HTR-8/SVneo (cell line): Measurements from ENCODE around the gene SPATA20.

ENCODE experiments used
- DNase-seq: peaks from one replicate; pipeline ENCODE4 v3.0.0; 2011; ENCODE audit warnings: low spot score, mixed read lengths; ENCODE audit not compliant: insufficient read length
- FAIRE-seq: peaks from 2 replicates; lab custom pipeline; 2011; peaks lifted over from hg19 to GRCh38; lab: Jason Lieb, UNC

SPATA20 gene

GRCh38 chr17:50572541-50572940, 25.6 kb downstream of the SPATA20 start:
- DNase-seq (no peak), FAIRE-seq (peak; percentile 57)

- no peak for FAIRE-seq
- DNase-seq = no peak
Measured at GRCh38 chr17:50573866-50574611, 27.1 kb downstream of the SPATA20 start.

GRCh38 chr17:50575581-50576210, 28.7 kb downstream of the SPATA20 start:
- no peak for FAIRE-seq
- DNase-seq = no peak

- FAIRE-seq = no peak
- DNase-seq = no peak
Measured at GRCh38 chr17:50576864-50577263, 29.9 kb downstream of the SPATA20 start.

GRCh38 chr17:50577451-50577954, 30.5 kb downstream of the SPATA20 start:
- FAIRE-seq (peak; percentile 96), DNase-seq (no peak)

GRCh38 chr17:50578173-50578572, 31.2 kb downstream of the SPATA20 start:
- FAIRE-seq (no peak), DNase-seq (no peak)

GRCh38 chr17:50579399-50579798, 32.4 kb downstream of the SPATA20 start:
- DNase-seq (no peak), FAIRE-seq (no peak)

GRCh38 chr17:50580646-50581045, 33.7 kb downstream of the SPATA20 start:
- FAIRE-seq = no peak

GRCh38 chr17:50581316-50581715, 34.3 kb downstream of the SPATA20 start:
- FAIRE-seq (no peak), DNase-seq (no peak)

More at GRCh38 chr17:50580646-50581045, 33.7 kb downstream of the SPATA20 start:
- DNase-seq = no peak

- FAIRE-seq (peak; percentile 54), DNase-seq (no peak)
Measured at GRCh38 chr17:50582741-50583140, 35.8 kb downstream of the SPATA20 start.

- FAIRE-seq (no peak), DNase-seq (no peak)
Measured at GRCh38 chr17:50583641-50584040, 36.7 kb downstream of the SPATA20 start.

- FAIRE-seq (no peak), DNase-seq (no peak)
Measured at GRCh38 chr17:50584116-50584515, 37.1 kb downstream of the SPATA20 start.

- FAIRE-seq = no peak
Measured at GRCh38 chr17:50584749-50585148, 37.8 kb downstream of the SPATA20 start.

GRCh38 chr17:50585346-50585745, 38.4 kb downstream of the SPATA20 start:
- FAIRE-seq (peak; percentile 28), DNase-seq (no peak)

More at GRCh38 chr17:50584749-50585148, 37.8 kb downstream of the SPATA20 start:
- DNase-seq = no peak

GRCh38 chr17:50585891-50586290, 38.9 kb downstream of the SPATA20 start:
- no peak for FAIRE-seq
- DNase-seq = no peak

GRCh38 chr17:50586421-50587247, 39.7 kb downstream of the SPATA20 start:
- FAIRE-seq (no peak), DNase-seq (no peak)

GRCh38 chr17:50587571-50587970, 40.6 kb downstream of the SPATA20 start:
- no peak for DNase-seq
- no peak for FAIRE-seq

GRCh38 chr17:50588391-50589049, 41.5 kb downstream of the SPATA20 start:
- FAIRE-seq (peak; percentile 75), DNase-seq (no peak)

- DNase-seq (no peak), FAIRE-seq (no peak)
Measured at GRCh38 chr17:50589095-50589705, 42.2 kb downstream of the SPATA20 start.
